ENCODE results near the gene INSM1. TPM values are rescaled to one million over a fixed set of nuclear protein-coding genes. Genes with fewer than 3 reads are reported as not detected.
"Not testable (repeated sequence)": the region's sequence is repeated elsewhere in the genome, so short reads cannot be mapped to it uniquely, and the experiment has no call there.

Gene INSM1
- not detected in 2 replicates for total RNA-seq (2014; rRNA removed; shearing (Covaris generic))

- no peak for DNase-seq (ENCODE audit: low spot score)
Measured at GRCh38 chr20:20367575-20368417, at the start of gene INSM1. Gene INSM1, plus strand, starts transcription at chr20:20368104. Its CDS starts 164 bp downstream, at chr20:20368268.

GRCh38 chr20:20318365-20319161 lies 49.3 kb upstream of the INSM1 start:
- DNase-seq (ENCODE audit: low spot score) = no peak

DNA sequence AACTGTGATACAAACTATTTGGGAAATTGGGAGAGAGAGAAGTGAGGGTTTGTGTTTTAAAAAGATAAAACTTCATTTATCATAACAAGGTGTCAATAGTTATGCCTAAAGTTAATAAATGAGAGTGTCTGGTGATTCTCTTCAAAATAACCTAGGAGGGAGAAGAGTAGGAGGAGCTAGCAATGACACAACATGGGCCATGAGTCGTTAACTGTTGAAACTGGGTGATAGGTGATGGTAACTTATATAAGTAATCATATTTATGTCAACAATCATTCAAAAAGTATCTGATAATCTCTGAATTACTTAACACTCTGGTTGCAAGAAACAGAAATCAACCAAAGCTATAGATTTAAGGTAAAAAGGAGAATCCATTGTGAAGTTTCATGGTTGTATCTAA lies 46.8 kb upstream of the INSM1 start:
- DNase-seq (ENCODE audit: low spot score) = no peak

- no peak for DNase-seq (ENCODE audit: low spot score)
Measured at GRCh38 chr20:20321917-20322316, 46.0 kb upstream of the INSM1 start.

- DNase-seq (ENCODE audit: low spot score) = no peak
Measured at GRCh38 chr20:20322912-20323311, 45.0 kb upstream of the INSM1 start.

GRCh38 chr20:20327746-20328145 lies 40.2 kb upstream of the INSM1 start:
- peak; percentile 79 for DNase-seq (ENCODE audit: low spot score)

DNA sequence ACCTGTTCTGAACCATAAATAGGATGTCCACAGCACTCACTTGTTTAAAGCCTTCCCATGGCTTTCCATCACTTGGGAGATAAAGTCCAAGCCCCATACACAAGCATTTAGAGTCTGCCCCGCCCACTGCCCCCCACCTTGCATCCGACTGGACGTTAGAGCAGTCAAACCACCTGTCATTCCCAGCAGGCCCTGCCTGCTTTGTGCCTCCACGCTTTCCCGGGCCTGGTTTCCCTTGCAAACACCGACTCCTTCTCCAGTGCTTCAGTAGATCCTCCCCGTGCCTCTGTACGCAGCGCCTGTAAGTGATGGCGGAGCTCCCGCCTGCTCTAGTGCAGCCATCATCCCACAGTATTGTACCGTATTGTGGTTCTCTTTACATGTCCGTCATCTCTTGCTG lies 38.3 kb upstream of the INSM1 start:
- DNase-seq (ENCODE audit: low spot score) = no peak

GRCh38 chr20:20331156-20331555 lies 36.7 kb upstream of the INSM1 start:
- DNase-seq (ENCODE audit: low spot score) = no peak

DNA sequence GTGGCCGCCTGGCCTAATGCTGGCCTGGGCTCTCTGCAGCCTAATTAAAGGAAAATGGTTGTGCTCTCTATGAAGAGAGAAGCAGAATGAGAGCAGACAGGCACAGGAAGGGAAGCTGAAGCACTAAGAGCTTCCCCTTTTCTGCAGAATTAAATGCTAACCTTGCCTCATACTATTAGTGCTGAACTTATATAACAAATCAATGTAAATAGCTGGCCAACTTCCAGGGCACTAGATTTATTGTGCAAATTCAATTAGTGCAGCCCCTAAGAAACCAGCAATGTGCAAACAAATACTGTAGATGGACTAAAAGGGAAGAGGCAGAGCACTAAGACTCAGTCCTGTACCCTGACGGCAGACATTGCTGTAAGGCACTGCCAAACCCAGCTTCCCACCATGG lies 36.1 kb upstream of the INSM1 start:
- DNase-seq (ENCODE audit: low spot score) = no peak

DNA sequence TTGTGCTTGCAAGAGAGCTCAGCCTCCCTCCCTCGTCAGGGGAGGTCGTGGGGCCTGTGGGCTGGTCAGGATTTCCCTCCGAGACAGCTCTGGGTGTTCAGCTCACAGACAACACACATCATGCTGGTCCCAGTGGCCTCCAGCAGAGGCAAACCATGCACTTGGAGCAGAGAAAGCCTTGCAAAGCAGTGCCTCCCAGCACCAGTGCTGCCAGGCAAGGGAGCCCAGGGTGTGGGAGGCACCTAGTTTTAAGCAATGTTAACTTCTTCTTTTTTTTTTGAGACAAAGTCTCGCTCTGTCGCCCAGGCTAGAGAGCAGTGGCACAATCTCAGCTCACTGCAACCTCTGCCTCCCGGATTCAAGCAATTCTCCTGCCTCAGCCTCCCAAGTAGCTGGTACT lies 34.0 kb upstream of the INSM1 start:
- no peak for DNase-seq (ENCODE audit: low spot score)

DNA sequence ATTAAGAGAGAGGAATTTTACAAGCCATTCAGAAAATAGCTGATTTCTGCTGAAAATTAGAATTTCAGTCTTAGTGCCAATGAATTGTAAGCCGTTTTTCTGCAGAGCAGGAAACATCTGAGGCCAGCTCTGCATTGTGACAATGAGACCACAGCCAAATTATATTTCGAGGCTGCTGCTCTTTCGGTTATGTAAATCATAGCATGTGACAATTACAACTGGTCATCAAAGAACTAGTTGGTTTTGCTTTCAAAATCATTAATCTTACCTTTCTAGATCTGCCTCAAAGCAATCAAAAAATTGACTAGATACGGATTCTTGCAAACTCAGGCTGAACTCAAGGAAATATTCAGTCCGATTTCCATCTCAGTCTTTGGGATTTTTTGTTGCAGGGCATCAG lies 33.4 kb upstream of the INSM1 start:
- no peak for DNase-seq (ENCODE audit: low spot score)

GRCh38 chr20:20338133-20338730 lies 29.7 kb upstream of the INSM1 start:
- DNase-seq (ENCODE audit: low spot score) = no peak

DNA sequence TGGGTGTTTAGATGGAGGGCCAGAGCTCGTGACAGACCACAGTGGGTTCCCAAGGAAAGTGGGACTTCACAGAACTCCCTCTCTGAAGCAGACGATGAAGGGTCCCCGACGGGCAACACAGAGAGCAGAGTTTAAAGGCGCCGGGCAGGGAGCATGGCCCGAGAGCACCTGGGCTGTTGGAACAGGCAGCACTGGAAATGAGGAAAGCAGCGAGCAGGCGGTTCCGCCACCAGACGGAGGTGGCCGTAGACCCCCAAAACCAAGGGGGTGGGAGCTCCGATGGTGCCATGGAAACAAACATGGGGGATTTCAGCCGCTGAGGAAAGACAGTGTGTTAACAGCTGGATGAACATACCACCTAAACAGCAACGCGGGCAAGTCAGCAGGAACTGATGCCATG lies 27.5 kb upstream of the INSM1 start:
- DNase-seq (ENCODE audit: low spot score) = no peak

DNA sequence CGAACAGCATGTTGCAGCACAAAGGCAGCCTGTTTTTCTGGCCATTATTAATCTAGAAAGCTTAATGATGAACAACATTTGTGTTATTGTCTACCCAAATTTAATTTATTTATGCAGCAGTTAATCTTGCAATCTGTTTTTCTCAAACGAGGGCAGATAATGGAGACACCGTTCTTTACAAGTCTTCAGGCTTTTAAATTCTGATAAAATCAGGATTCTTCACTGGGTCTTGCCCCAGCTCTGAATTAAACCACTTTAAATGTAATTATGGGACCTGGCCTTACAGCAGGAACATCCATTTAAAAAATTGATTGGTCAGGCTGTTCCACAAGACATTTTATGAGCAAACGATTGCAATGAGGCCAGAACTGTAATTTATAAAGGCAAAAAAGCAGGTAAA lies 26.5 kb upstream of the INSM1 start:
- DNase-seq (ENCODE audit: low spot score) = no peak

DNA sequence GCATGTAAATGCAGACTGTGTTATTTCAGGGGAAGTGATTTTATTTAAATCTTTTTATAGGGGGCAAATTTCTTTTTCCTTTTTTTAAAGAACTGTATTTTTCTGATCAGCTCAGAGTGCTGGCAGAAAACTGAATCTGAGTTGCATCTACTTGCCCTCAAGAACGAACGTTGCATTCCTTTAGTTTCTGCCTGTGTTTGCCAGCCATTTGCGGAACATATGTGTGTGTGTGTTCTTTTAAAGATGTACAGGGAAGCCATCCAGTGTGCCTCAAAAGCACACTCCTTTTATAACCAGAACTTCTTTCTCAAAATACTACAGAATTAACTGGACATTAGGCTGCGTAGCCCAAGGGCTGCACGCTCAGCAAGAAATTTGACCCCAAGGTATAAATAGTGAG lies 25.8 kb upstream of the INSM1 start:
- no peak for DNase-seq (ENCODE audit: low spot score)

GRCh38 chr20:20343932-20344331 lies 24.0 kb upstream of the INSM1 start:
- DNase-seq (ENCODE audit: low spot score) = no peak

- DNase-seq (ENCODE audit: low spot score) = no peak
Measured at GRCh38 chr20:20344476-20344875, 23.4 kb upstream of the INSM1 start.

GRCh38 chr20:20353576-20353975 lies 14.3 kb upstream of the INSM1 start:
- no peak for DNase-seq (ENCODE audit: low spot score)

- not testable (repeated sequence) for DNase-seq (ENCODE audit: low spot score)
Measured at GRCh38 chr20:20355503-20355902, 12.4 kb upstream of the INSM1 start.

- DNase-seq (ENCODE audit: low spot score) = no peak
Measured at GRCh38 chr20:20358801-20359200, 9.1 kb upstream of the INSM1 start.

GRCh38 chr20:20359628-20360027 lies 8.3 kb upstream of the INSM1 start:
- no peak for DNase-seq (ENCODE audit: low spot score)

DNA sequence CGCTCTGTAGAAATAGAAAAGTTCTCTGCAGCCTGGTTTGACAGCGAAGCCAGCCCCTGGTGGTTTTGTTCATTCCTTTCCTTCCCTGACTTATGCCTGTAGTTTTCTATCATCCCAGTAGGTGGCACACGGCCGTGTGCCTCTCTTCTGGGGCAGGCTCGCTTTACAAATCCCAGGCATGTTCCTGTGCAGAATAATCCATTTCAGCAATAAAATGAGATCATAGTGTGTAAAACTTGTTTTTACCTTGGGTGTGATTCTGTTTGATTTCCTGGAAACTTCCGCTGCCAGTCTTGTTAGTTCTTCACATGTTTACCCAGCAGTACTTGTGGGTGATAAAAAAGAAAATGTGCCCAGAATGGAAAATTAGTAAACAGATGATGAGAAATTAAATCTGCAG lies 7.4 kb upstream of the INSM1 start:
- peak; percentile 60 for DNase-seq (ENCODE audit: low spot score)

All from A172 (cell line).